NCI-H2029 (cell line): ENCODE results near the gene LRP3.
"Not testable (repeated sequence)": the region's sequence is repeated elsewhere in the genome, so short reads cannot be mapped to it uniquely, and the experiment has no call there.

Source experiments
- DNase-seq: peaks from one replicate; lab custom pipeline; 2025; lab: John Stamatoyannopoulos, UW

The LRP3 gene

GRCh38 chr19:33193865-33194362, at the start of gene LRP3:
Gene LRP3 (plus strand): TSS chr19:33194330. CDS start chr19:33194786, 456 bp downstream.
- no peak for DNase-seq

- DNase-seq, result no peak
These were observed 47.9 kb upstream of the LRP3 start for GRCh38 chr19:33146209-33146608.

- DNase-seq, result no peak
These were observed 46.6 kb upstream of the LRP3 start for GRCh38 chr19:33147538-33147937.

- DNase-seq, result peak; percentile 49
These were observed 43.1 kb upstream of the LRP3 start for GRCh38 chr19:33150852-33151518.

GRCh38 chr19:33152176-33152575, 42.0 kb upstream of the LRP3 start:
- no peak for DNase-seq

GRCh38 chr19:33152625-33153024, 41.5 kb upstream of the LRP3 start:
- DNase-seq, result not testable (repeated sequence)

GRCh38 chr19:33154313-33154712, 39.8 kb upstream of the LRP3 start:
- not testable (repeated sequence) for DNase-seq

GRCh38 chr19:33156334-33156733, 37.8 kb upstream of the LRP3 start:
- no peak for DNase-seq

- no peak for DNase-seq
These were observed 36.2 kb upstream of the LRP3 start for GRCh38 chr19:33157906-33158305.

- DNase-seq, result no peak
These were observed 35.8 kb upstream of the LRP3 start for GRCh38 chr19:33158365-33158764.

- DNase-seq, result no peak
These were observed 35.0 kb upstream of the LRP3 start for GRCh38 chr19:33159149-33159548.

GRCh38 chr19:33159893-33160292, 34.2 kb upstream of the LRP3 start:
- no peak for DNase-seq

GRCh38 chr19:33161201-33161600, 32.9 kb upstream of the LRP3 start:
- no peak for DNase-seq

- DNase-seq, result no peak
These were observed 30.6 kb upstream of the LRP3 start for GRCh38 chr19:33163481-33163880.

- not testable (repeated sequence) for DNase-seq
These were observed 28.1 kb upstream of the LRP3 start for GRCh38 chr19:33166037-33166436.

- no peak for DNase-seq
These were observed 26.7 kb upstream of the LRP3 start for GRCh38 chr19:33167438-33167837.

GRCh38 chr19:33168528-33168927, 25.6 kb upstream of the LRP3 start:
- no peak for DNase-seq

- no peak for DNase-seq
These were observed 22.8 kb upstream of the LRP3 start for GRCh38 chr19:33171222-33171795.

GRCh38 chr19:33171916-33172359, 22.2 kb upstream of the LRP3 start:
- no peak for DNase-seq

- no peak for DNase-seq
These were observed 19.9 kb upstream of the LRP3 start for GRCh38 chr19:33174186-33174585.

GRCh38 chr19:33175156-33175782, 18.9 kb upstream of the LRP3 start:
- DNase-seq, result no peak

GRCh38 chr19:33175886-33176669, 18.1 kb upstream of the LRP3 start:
- no peak for DNase-seq
